ENCODE data around the gene VSTM2L.

The VSTM2L gene

GRCh38 chr20:37878835-37879599 lies 23.9 kb upstream of the VSTM2L start:
- no peak for DNase-seq (ENCODE audit: extremely low read depth in 1 of 2, low read depth in 1 of 2)

- no peak for DNase-seq (ENCODE audit: extremely low read depth in 1 of 2, low read depth in 1 of 2)
These were observed 23.1 kb upstream of the VSTM2L start for GRCh38 chr20:37879843-37880242.

GRCh38 chr20:37880726-37881591 lies 22.0 kb upstream of the VSTM2L start:
- no peak for DNase-seq (ENCODE audit: extremely low read depth in 1 of 2, low read depth in 1 of 2)

- DNase-seq (ENCODE audit: extremely low read depth in 1 of 2, low read depth in 1 of 2), result no peak
These were observed 21.2 kb upstream of the VSTM2L start for GRCh38 chr20:37881601-37882343.

GRCh38 chr20:37882961-37883712 lies 19.8 kb upstream of the VSTM2L start:
- DNase-seq (ENCODE audit: extremely low read depth in 1 of 2, low read depth in 1 of 2), result no peak

GRCh38 chr20:37885042-37885441 lies 17.9 kb upstream of the VSTM2L start:
- DNase-seq (ENCODE audit: extremely low read depth in 1 of 2, low read depth in 1 of 2), result no peak

- no peak for DNase-seq (ENCODE audit: extremely low read depth in 1 of 2, low read depth in 1 of 2)
These were observed 17.1 kb upstream of the VSTM2L start for GRCh38 chr20:37885593-37886503.

GRCh38 chr20:37886851-37887297 lies 16.1 kb upstream of the VSTM2L start:
- no peak for DNase-seq (ENCODE audit: extremely low read depth in 1 of 2, low read depth in 1 of 2)

- DNase-seq (ENCODE audit: extremely low read depth in 1 of 2, low read depth in 1 of 2), result no peak
These were observed 14.3 kb upstream of the VSTM2L start for GRCh38 chr20:37888641-37889040.

- DNase-seq (ENCODE audit: extremely low read depth in 1 of 2, low read depth in 1 of 2), result no peak
These were observed 12.8 kb upstream of the VSTM2L start for GRCh38 chr20:37890108-37890507.

GRCh38 chr20:37890643-37891042 lies 12.3 kb upstream of the VSTM2L start:
- no peak for DNase-seq (ENCODE audit: extremely low read depth in 1 of 2, low read depth in 1 of 2)

- DNase-seq (ENCODE audit: extremely low read depth in 1 of 2, low read depth in 1 of 2), result no peak
These were observed 10.9 kb upstream of the VSTM2L start for GRCh38 chr20:37892001-37892400.

GRCh38 chr20:37893566-37894241 lies 9.2 kb upstream of the VSTM2L start:
- DNase-seq (ENCODE audit: extremely low read depth in 1 of 2, low read depth in 1 of 2), result no peak

GRCh38 chr20:37894454-37894853 lies 8.5 kb upstream of the VSTM2L start:
- no peak for DNase-seq (ENCODE audit: extremely low read depth in 1 of 2, low read depth in 1 of 2)

GRCh38 chr20:37895166-37895565 lies 7.8 kb upstream of the VSTM2L start:
- DNase-seq (ENCODE audit: extremely low read depth in 1 of 2, low read depth in 1 of 2), result no peak

GRCh38 chr20:37896932-37897548 lies 5.9 kb upstream of the VSTM2L start:
- DNase-seq (ENCODE audit: extremely low read depth in 1 of 2, low read depth in 1 of 2), result no peak

GRCh38 chr20:37898233-37899104 lies 4.5 kb upstream of the VSTM2L start:
- no peak for DNase-seq (ENCODE audit: extremely low read depth in 1 of 2, low read depth in 1 of 2)
